ENCODE measurements around the gene KRTAP4-4. TPM values are rescaled to one million over a fixed set of nuclear protein-coding genes. Genes with fewer than 3 reads are reported as not detected.

The KRTAP4-4 gene
- total and polyA plus RNA-seq, 2 of the 4 experiments (the other 2 are of a cell fraction) = not detected

DNA sequence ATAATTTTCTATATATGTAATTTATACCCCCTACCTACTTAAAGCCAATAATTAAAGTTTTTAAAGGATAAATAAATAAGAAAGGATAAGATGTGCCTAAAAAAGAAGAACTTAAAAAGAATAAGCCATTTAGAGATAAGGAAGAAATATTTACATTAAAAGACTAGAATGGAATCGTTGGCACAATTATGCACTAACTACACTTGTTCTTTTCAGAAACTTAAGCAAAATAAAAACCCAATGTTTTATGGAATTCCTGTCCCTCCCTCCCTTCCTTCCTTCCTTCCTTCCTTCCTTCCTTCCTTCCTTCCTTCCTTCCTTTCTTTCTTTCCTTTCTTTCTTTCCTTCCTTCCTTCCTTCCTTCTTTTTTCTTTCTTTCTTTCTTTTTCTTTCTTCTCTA, 15.7 kb downstream of the KRTAP4-4 start:
- Histone ChIP-seq H3K36me3 (ENCODE audit: control insufficient read depth, insufficient read depth, low read length) (no peaks in the 10 kb centered on the region), H3K4me1 (ENCODE audit: control insufficient read depth, insufficient read depth, low read length) (no peaks in the 10 kb centered on the region; the same call in 1 of the 2 replicates), H2BK20ac (ENCODE audit: low read depth, low read length) (no peak overlapping the region), H3K56ac (ENCODE audit: extremely low read depth, insufficient read depth, low read length) (no peak overlapping the region), H3K9ac (ENCODE audit: low read depth, low read length) (no peak overlapping the region), H4K8ac (ENCODE audit: low read depth in 2 of 2, low read length in 2 of 2) (no peak overlapping the region), H3K9me3 (ENCODE audit: control insufficient read depth, insufficient read depth, low read length) (peaks cover 5% of the 10 kb centered on the region), H2AFZ (replicated peaks; ENCODE audit: low read length, poor library complexity) (no peak overlapping the region), H3K23ac (ENCODE audit: low read depth, low read length) (no peak overlapping the region), H3K18ac (ENCODE audit: low read depth, low read length) (no peak overlapping the region), H4K91ac (ENCODE audit: insufficient read depth, low read depth, low read length) (no peak overlapping the region), H3K79me1 (ENCODE audit: low read depth in 1 of 2, low read length in 2 of 2) (no peaks in the 10 kb centered on the region), H4K20me1 (ENCODE audit: insufficient read depth, low read length) (no peaks in the 10 kb centered on the region), H3K27me3 (ENCODE audit: control insufficient read depth, insufficient read depth, low read length) (no peaks in the 10 kb centered on the region), H3K4me3 (ENCODE audit: insufficient read depth, low read depth, low read length) (no peak overlapping the region), H2BK120ac (ENCODE audit: low read depth, low read length) (no peak overlapping the region), H4K5ac (ENCODE audit: low read depth, low read length) (no peak overlapping the region), H2AK9ac (replicated peaks; ENCODE audit: low read depth, low read length, poor library complexity) (no peak overlapping the region), H2AK5ac (ENCODE audit: low read depth, low read length) (no peak overlapping the region), H3K27ac (ENCODE audit: insufficient read depth, low read length) (no peak overlapping the region), H2BK15ac (ENCODE audit: low read depth, low read length) (no peak overlapping the region), H3K9me1 (ENCODE audit: insufficient read depth, low read length) (no peaks in the 10 kb centered on the region), H2BK5ac (ENCODE audit: low read depth, low read length, poor library complexity, severe bottlenecking) (no peak overlapping the region), H3K4me2 (ENCODE audit: low read depth, low read length) (no peak overlapping the region), H3K14ac (replicated peaks; ENCODE audit: low read depth, low read length) (no peak overlapping the region), H3K4ac (ENCODE audit: low read depth, low read length) (no peak overlapping the region)
- no peak for TF ChIP-seq MAFK (IDR thresholded peaks at IDR 0.05; ENCODE audit: low read depth, low read length)
- no peak for TF ChIP-seq CHD1 (IDR thresholded peaks at IDR 0.05; ENCODE audit: low read depth, low read length)
- no peak for TF ChIP-seq RCOR1 (IDR thresholded peaks at IDR 0.05; ENCODE audit: insufficient replicate concordance, low read length)
- TF ChIP-seq FOS (IDR thresholded peaks at IDR 0.05; ENCODE audit: low read depth, low read length) = no peak
- TF ChIP-seq MAZ (IDR thresholded peaks at IDR 0.05; ENCODE audit: borderline replicate concordance, low read depth, low read length) = no peak
- no peak for TF ChIP-seq SMC3 (IDR thresholded peaks at IDR 0.05; ENCODE audit: low read depth, low read length)
- TF ChIP-seq, protein P1, sequence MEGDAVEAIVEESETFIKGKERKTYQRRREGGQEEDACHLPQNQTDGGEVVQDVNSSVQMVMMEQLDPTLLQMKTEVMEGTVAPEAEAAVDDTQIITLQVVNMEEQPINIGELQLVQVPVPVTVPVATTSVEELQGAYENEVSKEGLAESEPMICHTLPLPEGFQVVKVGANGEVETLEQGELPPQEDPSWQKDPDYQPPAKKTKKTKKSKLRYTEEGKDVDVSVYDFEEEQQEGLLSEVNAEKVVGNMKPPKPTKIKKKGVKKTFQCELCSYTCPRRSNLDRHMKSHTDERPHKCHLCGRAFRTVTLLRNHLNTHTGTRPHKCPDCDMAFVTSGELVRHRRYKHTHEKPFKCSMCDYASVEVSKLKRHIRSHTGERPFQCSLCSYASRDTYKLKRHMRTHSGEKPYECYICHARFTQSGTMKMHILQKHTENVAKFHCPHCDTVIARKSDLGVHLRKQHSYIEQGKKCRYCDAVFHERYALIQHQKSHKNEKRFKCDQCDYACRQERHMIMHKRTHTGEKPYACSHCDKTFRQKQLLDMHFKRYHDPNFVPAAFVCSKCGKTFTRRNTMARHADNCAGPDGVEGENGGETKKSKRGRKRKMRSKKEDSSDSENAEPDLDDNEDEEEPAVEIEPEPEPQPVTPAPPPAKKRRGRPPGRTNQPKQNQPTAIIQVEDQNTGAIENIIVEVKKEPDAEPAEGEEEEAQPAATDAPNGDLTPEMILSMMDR (conservative IDR thresholded peaks at IDR 0.05; ENCODE audit: low read depth, low read length) = no peak
- no peak for TF ChIP-seq RAD21 (IDR thresholded peaks at IDR 0.05; ENCODE audit: low read length)
- no peak for TF ChIP-seq POLR2A (IDR thresholded peaks at IDR 0.05; ENCODE audit: low read depth, low read length)
- POLR2A ChIA-PET (ENCODE audit: unreplicated experiment) = no interaction called here
- no CpG with 5 or more reads among the region's 1 CpG for WGBS, 2 experiments (ENCODE audit: extremely low coverage in 2 of 2, insufficient read length in 1 of 2)
- CTCF ChIA-PET = no interaction called here
- intact Hi-C loops (cut with micrococcal nuclease) = no loop called here
- no peak for ATAC-seq (ENCODE audit: low read depth)
- DNase-seq = no peak
- dilution Hi-C loops (cut with HindIII; ENCODE audit: low sequenced_read_pairs, unreplicated experiment) = no loop called here
- in situ Hi-C loops (cut with MboI; ENCODE audit: low sequenced_read_pairs) = no loop called here
- BruUV-seq (replicated peaks) = no TSS peak
